Adrenal gland (tissue), 12 donors: ENCODE data around the gene ZKSCAN5. TPM values are rescaled to one million over a fixed set of nuclear protein-coding genes. Genes with fewer than 3 reads are reported as not detected.

Experiments
- DNase-seq, 7 donors: peaks; one replicate each; pipeline ENCODE4 v3.0.0-alpha.2; 2019 to 2020
- H3K27ac ChIP-seq, 5 donors: fragments of 200-600 bp; sonication (generic) in 4 of 5; 1 replicate in 3 of 5; 2 replicates in 2 of 5; pipeline versions ENCODE4 v1.5.1 to v1.8.0; 2016 to 2020; ENCODE audit warnings: mild to moderate bottlenecking in 1 of 5
- H3K27me3 ChIP-seq: fragments of 200-600 bp; 2 replicates; pipeline ENCODE4 v1.8.0; 2021
- H3K36me3 ChIP-seq, 2 donors: fragments of 200-600 bp; replicated peaks in 1 of 2; 1 replicate in 1 of 2; 2 replicates in 1 of 2; pipeline versions ENCODE4 v1.5.1 to v1.8.0; 2018 to 2022
- H3K4me1 ChIP-seq, 2 donors: fragments of 200-600 bp; replicated peaks in 1 of 2; 1 replicate in 1 of 2; 2 replicates in 1 of 2; pipeline versions ENCODE4 v1.5.1 to v1.8.0; 2018 to 2021
- H3K4me3 ChIP-seq, 4 donors: fragments of 200-600 bp; sonication (generic) in 3 of 4; one replicate each; pipeline ENCODE4 v1.5.1; 2016 to 2018
- H3K9me3 ChIP-seq, 3 donors: fragments of 200-600 bp; sonication (generic) in 1 of 3; replicated peaks in 1 of 3; 1 replicate in 2 of 3; 2 replicates in 1 of 3; pipeline versions ENCODE4 v1.5.1 to v1.8.0; 2016 to 2021
- CTCF ChIP-seq, 6 experiments: fragments of 450-650 bp in 4 of 6; fragments of 200-600 bp in 2 of 6; sonication (generic) in 1 of 6; IDR thresholded peaks; 1 replicate in 5 of 6; 2 replicates in 1 of 6; pipeline versions ENCODE4 v1.5.1 to v1.8.0; 2016 to 2021; ENCODE audit warnings: antibody characterized with exemption in 6 of 6, mild to moderate bottlenecking in 2 of 6, moderate library complexity in 1 of 6
- POLR2A ChIP-seq, 2 donors: fragments of 450-650 bp; IDR thresholded peaks; one replicate each; pipeline ENCODE4 v1.6.1; 2017; ENCODE audit warnings: antibody characterized with exemption in 2 of 2, mild to moderate bottlenecking in 2 of 2, moderate library complexity in 1 of 2
- WGBS, 4 donors: extraction: QIAGEN DNeasy Blood & Tissue Kit in 2 of 4; methylation state at CpG; one replicate each; pipeline versions ENCODE4 v1.1.5 to v1.1.7; 2013 to 2017; 5-methylcytosine and 5-hydroxymethylcytosine counted together
- intact Hi-C, 2 donors: fragments of 100-400 bp; cut with DNase I; formaldehyde crosslinking; loops; one replicate each; pipeline versions ENCODE4 v1.14.1 to v1.15.0; 2022 to 2023
- polyA plus RNA-seq, 3 donors: library from polyadenylated mRNA; stranded (reverse); fragments of 200-250 nt in 2 of 3; fragments of 350-450 nt in 1 of 3; fragmentation: Illumina TruSeq in 1 of 3; extraction: RNeasy Lipid Tissue Mini Kit (QIAGEN cat#74804) in 1 of 3; gene quantifications; one replicate each; pipeline ENCODE4 v1.2.3, GENCODE V29; 2013 to 2014
- total RNA-seq, 9 donors: library from RNA; depleted of rRNA in 4 of 9; stranded (reverse); fragments of >200 nt in 4 of 9; fragments of 120-200 nt in 1 of 9; fragmentation: NEBNext Ultra II Directional in 1 of 9; extraction: Animal tissue kit (Norgen Biotek cat#: 25700) in 1 of 9; gene quantifications; one replicate each; pipeline versions ENCODE4 v1.1.0 to v1.2.4, GENCODE V29; 2013 to 2023
- donor health status: healthy with polysubstance abuse.
- donor health status: Bipolar disorder and iron deficiency.
- donor health status: DM: yes; HTN: yes; CAD: no.
- donor health status: DM: no; HTN: no; CAD: no.
- donor health status: DM: no; HTN: no; CAD: no.
- donor health status: DM: yes; HTN: yes; CAD: no.

ZKSCAN5 gene
- total and polyA plus RNA-seq, 12 donors: 4.5 to 18.5 (median 8.7) TPM

GRCh38 chr7:99551767-99552463 is 47.5 kb downstream of the ZKSCAN5 start, which contains the start of gene FAM200A:
Gene FAM200A, minus strand, starts transcription at chr7:99552114. Its CDS starts 3,707 bp downstream, at chr7:99548407.
- intact Hi-C loops: loop anchor here in 1 of 2 donors (5.0 kb wide), 1 partner anchor 55 kb away; no protein-coding TSS in a partner anchor
- peak; percentile 78 to 92 (median 89) for DNase-seq
- Histone ChIP-seq H3K9me3 (no peaks in the 10 kb centered on the region), H3K27me3 (no peaks in the 10 kb centered on the region), H3K27ac (peak within 1 kb of the TSS; percentile 63 to 91 (median 78)), H3K4me3 (peak within 1 kb of the TSS; percentile 57 to 94 (median 81)), H3K4me1 (peaks cover 8 to 20% of the 10 kb centered on the region in 2 donors), H3K36me3 (peaks cover 0 to 11% of the 10 kb centered on the region in 2 donors)
- WGBS, 4 donors: 0 to 1% (median 0%) methylated on average over 20 to 37 of the region's 37 CpGs
- TF ChIP-seq CTCF (IDR thresholded peaks at IDR 0.05) (no peak), POLR2A (IDR thresholded peaks at IDR 0.05) (peak; percentile 56 to 79)

GRCh38 chr7:99553039-99553438 is 48.6 kb downstream of the ZKSCAN5 start:
- intact Hi-C loops: loop anchor here in 1 of 2 donors (5.0 kb wide), 1 partner anchor 56 kb away; no protein-coding TSS in a partner anchor
- no peak overlapping the region for H3K4me3 ChIP-seq
- WGBS, 4 donors: 91 to 95% (median 93%) methylated on average over 4 of the region's 4 CpGs
- no peak overlapping the region for H3K27ac ChIP-seq
- H3K27me3 ChIP-seq: no peaks in the 10 kb centered on the region
- H3K36me3 ChIP-seq: peaks cover 0 to 11% of the 10 kb centered on the region in 2 donors
- TF ChIP-seq CTCF (IDR thresholded peaks at IDR 0.05): no peak
- TF ChIP-seq POLR2A (IDR thresholded peaks at IDR 0.05): no peak
- DNase-seq: no peak
- H3K9me3 ChIP-seq: no peaks in the 10 kb centered on the region
- H3K4me1 ChIP-seq: peaks cover 14 to 30% of the 10 kb centered on the region in 2 donors

GRCh38 chr7:99554939-99555338 is 50.5 kb downstream of the ZKSCAN5 start:
- H3K4me3 ChIP-seq: no peak overlapping the region
- peaks cover 20 to 37% of the 10 kb centered on the region in 2 donors for H3K4me1 ChIP-seq
- H3K27me3 ChIP-seq: no peaks in the 10 kb centered on the region
- no peak for DNase-seq
- TF ChIP-seq CTCF (IDR thresholded peaks at IDR 0.05) (no peak), POLR2A (IDR thresholded peaks at IDR 0.05) (no peak)
- 56 to 66% (median 61%) methylated on average over 2 of the region's 2 CpGs for WGBS, 4 donors
- no peak overlapping the region for H3K27ac ChIP-seq
- peaks cover 0 to 11% of the 10 kb centered on the region in 2 donors for H3K36me3 ChIP-seq
- no peaks in the 10 kb centered on the region for H3K9me3 ChIP-seq
- intact Hi-C loops: loop anchor here in 1 of 2 donors (5.0 kb wide), 1 partner anchor 58 kb away; no protein-coding TSS in a partner anchor

GRCh38 chr7:99557196-99557607 is 52.7 kb downstream of the ZKSCAN5 start:
- DNase-seq: no peak
- H3K36me3 ChIP-seq: peaks cover 0 to 31% of the 10 kb centered on the region in 2 donors
- H3K4me3 ChIP-seq: peak overlapping the region in 2 of 4 donors; percentile 89 to 99
- H3K27ac ChIP-seq: peak overlapping the region in 3 of 5 donors; percentile 96 to 99 (median 97)
- H3K4me1 ChIP-seq: peaks cover 16 to 39% of the 10 kb centered on the region in 2 donors
- no peak for TF ChIP-seq CTCF (IDR thresholded peaks at IDR 0.05)
- no peak for TF ChIP-seq POLR2A (IDR thresholded peaks at IDR 0.05)
- intact Hi-C loops: no loop called here
- WGBS, 4 donors: 56 to 63% (median 61%) methylated on average over 4 of the region's 4 CpGs
- no peaks in the 10 kb centered on the region for H3K9me3 ChIP-seq
- H3K27me3 ChIP-seq: no peaks in the 10 kb centered on the region
